GM23338 (cell line): ENCODE results near the gene ADCY4.

Experiments
- CREB1 ChIP-seq: fragments of 250-450 bp; sonication (Bioruptor Pico); IDR thresholded peaks from 2 replicates; pipeline ENCODE4 v1.5.0; 2020; ENCODE audit warnings: low read depth, mild to moderate bottlenecking, moderate library complexity
- CTCF ChIP-seq, 2 experiments: fragments of 200-600 bp in 1 of 2; sonication (generic) in 1 of 2; conservative IDR thresholded peaks; 2 replicates each; pipeline versions ENCODE4 v1.5.1 to v1.6.1; 2016 to 2017; ENCODE audit warnings: antibody characterized with exemption in 2 of 2, low read depth in 2 of 2, mild to moderate bottlenecking in 2 of 2, moderate library complexity in 1 of 2
- ETS1 ChIP-seq: IDR thresholded peaks from 2 replicates; pipeline ENCODE4 v1.6.1; 2016; ENCODE audit warnings: antibody characterized with exemption
- EZH2 ChIP-seq: fragments of 200-600 bp; sonication (generic); IDR thresholded peaks from one replicate; pipeline ENCODE4 v1.8.0; 2017; ENCODE audit warnings: antibody characterized with exemption, mild to moderate bottlenecking, low read depth; ENCODE audit not compliant: unreplicated experiment
- EZH2phosphoT487 ChIP-seq: fragments of 200-600 bp; sonication (generic); IDR thresholded peaks from one replicate; pipeline ENCODE4 v1.8.1; 2018; ENCODE audit warnings: antibody characterized with exemption; ENCODE audit not compliant: unreplicated experiment
- JUNB ChIP-seq: IDR thresholded peaks from one replicate; pipeline ENCODE4 v1.6.1; 2016; ENCODE audit warnings: antibody characterized with exemption; ENCODE audit not compliant: unreplicated experiment
- NANOG ChIP-seq: IDR thresholded peaks from 2 replicates; pipeline ENCODE4 v1.6.1; 2016; ENCODE audit warnings: antibody characterized with exemption, borderline replicate concordance
- POLR2AphosphoS5 ChIP-seq: IDR thresholded peaks from 2 replicates; pipeline ENCODE4 v1.6.1; 2016; ENCODE audit warnings: antibody characterized with exemption, low read depth
- REST ChIP-seq: IDR thresholded peaks from one replicate; pipeline ENCODE4 v1.6.1; 2018; ENCODE audit warnings: antibody characterized with exemption; ENCODE audit not compliant: unreplicated experiment
- STAT1 ChIP-seq: IDR thresholded peaks from one replicate; pipeline ENCODE4 v1.6.1; 2016; ENCODE audit warnings: antibody characterized with exemption; ENCODE audit not compliant: unreplicated experiment
- ZNF114 ChIP-seq: fragments of 250-450 bp; sonication (Bioruptor Pico); IDR thresholded peaks from 2 replicates; pipeline ENCODE4 v1.5.0; 2020; ENCODE audit warnings: mild to moderate bottlenecking, moderate library complexity
- ZNF331 ChIP-seq: fragments of 250-450 bp; sonication (Bioruptor Pico); IDR thresholded peaks from 2 replicates; pipeline ENCODE4 v1.5.0; 2020; ENCODE audit warnings: low read depth, mild to moderate bottlenecking, moderate library complexity

- TF ChIP-seq NANOG (no peak), CTCF (conservative IDR thresholded peaks at IDR 0.05; ENCODE audit: low read depth in 2 of 2) (no peak), CREB1 (no peak), EZH2 (no peak), ETS1 (no peak), EZH2phosphoT487 (no peak), POLR2AphosphoS5 (no peak), REST (no peak), ZNF114 (no peak), STAT1 (no peak), JUNB (no peak), ZNF331 (CRISPR knock-in tag) (no peak)
These were observed 35.2 kb upstream of the ADCY4 start for GRCh38 chr14:24369907-24370687.
